ENCODE results near the gene CREB3L2.
A peak's percentile ranks its signal among the peaks of the same experiment; 100 is the strongest.
"Not testable (repeated sequence)": the region's sequence is repeated elsewhere in the genome, so short reads cannot be mapped to it uniquely, and the experiment has no call there.

CREB3L2 gene

DNA sequence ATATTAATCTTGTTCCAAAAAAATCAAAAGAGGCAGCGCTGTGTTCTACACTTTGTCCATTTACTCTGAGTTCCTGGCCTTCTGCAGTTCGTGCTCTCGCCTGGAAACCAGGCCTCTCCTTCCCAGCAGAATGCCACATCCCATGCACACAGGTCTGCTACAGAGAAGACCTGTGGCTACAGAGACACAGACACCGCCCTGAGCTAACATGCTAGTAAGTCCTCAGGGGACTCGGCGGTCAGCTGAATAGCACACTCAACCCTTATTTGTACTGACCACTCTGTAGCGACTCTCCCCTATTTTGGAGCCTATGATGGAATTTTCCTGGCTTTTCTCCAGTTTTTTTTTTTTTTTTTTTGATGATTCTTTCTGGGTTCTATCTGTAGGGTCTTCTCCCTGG lies 12.8 kb downstream of the CREB3L2 start:
- DNase-seq (ENCODE audit: low spot score) (no peak), FAIRE-seq (no peak)

DNA sequence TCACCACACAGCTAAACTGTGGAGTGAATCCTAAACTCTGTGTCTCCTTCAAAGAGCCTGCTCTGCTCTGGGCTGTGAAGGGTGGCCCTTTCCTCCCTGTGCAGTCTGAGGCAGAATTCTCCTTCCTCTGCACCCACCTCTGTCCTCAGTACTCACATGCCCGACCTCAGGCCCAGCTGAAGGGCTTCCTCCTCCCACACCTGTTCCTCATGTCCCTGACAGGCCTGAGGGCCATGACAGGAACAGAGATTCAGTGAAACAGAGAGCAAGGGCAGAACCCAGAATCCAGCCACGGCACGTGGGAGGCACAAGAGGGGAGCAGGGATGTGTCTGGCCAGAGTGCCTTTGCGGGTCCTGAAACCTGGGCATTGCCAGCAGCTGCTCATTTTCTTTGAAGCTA lies 13.9 kb downstream of the CREB3L2 start:
- FAIRE-seq (no peak), DNase-seq (ENCODE audit: low spot score) (no peak)

DNA sequence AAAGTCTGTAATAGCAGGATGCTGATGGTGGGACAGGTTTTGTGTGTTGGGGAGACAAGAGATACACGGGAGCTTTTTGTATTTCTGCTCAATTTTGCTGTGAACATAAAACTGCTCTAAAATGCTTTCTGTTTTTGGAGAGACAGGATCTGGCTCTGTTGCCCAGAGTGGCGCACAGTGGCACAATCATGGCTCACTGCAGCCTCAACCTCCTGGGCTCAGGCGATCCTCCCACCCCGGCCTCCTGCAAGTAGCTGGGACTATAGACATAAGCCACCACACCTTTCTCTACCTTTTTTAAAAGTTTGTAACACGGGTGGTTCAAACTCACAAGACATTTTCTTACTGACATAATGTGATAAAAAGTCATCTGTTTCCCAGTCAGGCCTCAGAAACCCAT lies 14.3 kb downstream of the CREB3L2 start:
- DNase-seq (ENCODE audit: low spot score): no peak
- FAIRE-seq: no peak

GRCh38 chr7:137987018-137987349 lies 14.9 kb downstream of the CREB3L2 start:
- FAIRE-seq: no peak
- no peak for DNase-seq (ENCODE audit: low spot score)

- FAIRE-seq (no peak), DNase-seq (ENCODE audit: low spot score) (no peak)
Measured at GRCh38 chr7:137986252-137987017, 15.5 kb downstream of the CREB3L2 start.

- FAIRE-seq (no peak), DNase-seq (ENCODE audit: low spot score) (no peak)
Measured at GRCh38 chr7:137985897-137986251, 16.0 kb downstream of the CREB3L2 start.

GRCh38 chr7:137985253-137985896 lies 16.5 kb downstream of the CREB3L2 start:
- no peak for FAIRE-seq
- no peak for DNase-seq (ENCODE audit: low spot score)

DNA sequence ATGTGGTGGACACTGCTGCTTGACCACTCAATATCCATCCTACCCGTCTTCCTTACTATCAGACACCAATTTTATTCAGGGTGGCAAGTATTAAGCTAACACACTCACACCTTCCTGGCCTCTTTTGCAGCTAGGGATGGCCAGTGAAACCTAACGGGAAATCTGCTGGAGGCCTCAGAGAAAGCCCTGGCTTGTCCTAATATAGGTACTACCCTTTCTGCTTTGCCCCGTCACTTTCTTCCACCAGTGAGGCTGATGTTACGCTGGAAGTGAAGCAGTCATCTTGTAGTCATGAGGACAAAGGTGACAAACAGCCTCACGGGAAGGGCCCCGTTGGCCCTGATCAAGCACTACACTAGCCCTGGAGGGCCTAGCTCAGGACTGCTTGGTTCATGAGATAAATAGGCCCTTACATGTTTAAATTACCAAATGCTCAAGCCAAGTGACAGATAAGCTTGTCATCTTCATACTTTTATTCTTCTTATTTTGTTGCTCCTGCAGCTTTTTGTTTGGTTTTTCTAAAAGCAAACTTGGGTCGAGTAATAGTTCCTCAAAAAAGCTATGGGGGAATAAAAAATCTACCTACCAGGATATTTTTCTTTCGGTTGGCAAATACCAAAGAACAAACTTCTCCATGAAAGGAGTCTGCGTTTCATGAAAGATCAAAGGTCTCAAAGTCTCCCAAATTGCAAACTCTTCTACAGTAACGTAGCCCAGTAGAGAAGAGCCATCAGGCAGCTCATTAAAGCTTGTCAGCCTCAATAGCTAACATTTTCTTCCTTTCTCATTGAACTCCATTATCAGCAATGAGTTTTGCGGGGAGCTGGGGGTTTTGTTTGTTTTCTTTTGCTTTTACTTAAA lies 17.5 kb downstream of the CREB3L2 start:
- DNase-seq (ENCODE audit: low spot score): no peak
- no peak for FAIRE-seq

DNA sequence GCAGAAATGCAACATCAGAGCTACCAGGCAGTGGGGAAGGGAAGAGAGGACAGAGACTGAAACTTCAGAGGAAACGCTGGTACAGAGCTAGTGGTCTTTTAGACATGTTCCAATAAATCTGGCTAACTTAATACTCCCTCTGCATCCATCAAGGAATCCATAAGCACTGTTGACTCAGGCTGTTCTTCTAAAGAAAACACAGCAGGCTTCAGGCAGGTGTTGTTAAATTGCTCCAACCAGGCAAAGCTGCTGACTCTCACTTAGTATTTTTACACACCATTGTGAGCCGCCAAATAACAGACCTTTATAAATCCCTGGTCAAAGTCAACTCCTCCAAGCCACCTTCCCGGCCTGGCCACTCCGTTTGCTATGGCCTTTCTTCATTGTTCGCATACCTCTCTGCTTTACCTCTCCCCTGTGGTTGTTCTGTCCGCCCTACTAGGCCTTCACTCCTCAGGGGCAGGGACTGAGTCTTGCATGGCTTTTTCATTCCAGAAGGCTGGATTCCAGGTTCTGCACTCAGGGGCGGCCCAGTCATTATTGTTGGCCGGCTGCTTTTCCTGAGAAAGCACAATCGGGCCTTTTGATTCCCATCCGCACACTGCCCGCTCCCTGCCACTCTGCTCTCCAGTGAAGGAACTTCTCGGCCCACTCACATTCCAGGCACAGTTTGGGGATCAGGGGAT lies 18.4 kb downstream of the CREB3L2 start:
- no peak for DNase-seq (ENCODE audit: low spot score)

GRCh38 chr7:137982394-137982793 lies 19.5 kb downstream of the CREB3L2 start:
- FAIRE-seq: not testable (repeated sequence)

More for the DNA sequence above, 18.4 kb downstream of the CREB3L2 start:
- FAIRE-seq: no peak

GRCh38 chr7:137981668-137982067 lies 20.2 kb downstream of the CREB3L2 start:
- DNase-seq (ENCODE audit: low spot score) (no peak), FAIRE-seq (no peak)

More at GRCh38 chr7:137982394-137982793, 19.5 kb downstream of the CREB3L2 start:
- not testable (repeated sequence) for DNase-seq (ENCODE audit: low spot score)

DNA sequence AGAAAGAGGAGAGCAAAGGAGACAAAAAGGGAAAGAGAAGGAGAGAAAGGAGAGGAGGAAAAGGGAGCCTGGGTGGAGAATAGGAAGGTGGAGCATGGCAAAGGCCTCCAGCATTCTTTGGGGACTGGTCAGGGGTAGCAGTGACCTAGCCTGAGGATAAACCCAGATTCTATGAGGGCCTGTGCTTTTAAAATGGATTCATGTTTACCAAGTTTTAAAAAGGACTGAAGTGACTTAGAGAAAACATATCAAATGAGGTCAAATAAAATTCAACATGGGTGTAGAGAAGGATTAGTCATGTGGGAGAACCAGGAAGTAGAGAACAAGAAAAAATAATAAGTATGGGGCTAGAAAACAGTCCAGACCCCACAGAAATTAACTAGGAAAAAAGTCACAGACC lies 20.7 kb downstream of the CREB3L2 start:
- FAIRE-seq (no peak), DNase-seq (ENCODE audit: low spot score) (no peak)

GRCh38 chr7:137980308-137980707 lies 21.6 kb downstream of the CREB3L2 start:
- DNase-seq (ENCODE audit: low spot score) (no peak), FAIRE-seq (no peak)

- FAIRE-seq (no peak), DNase-seq (ENCODE audit: low spot score) (peak; percentile 67)
Measured at GRCh38 chr7:137978464-137979237, 23.2 kb downstream of the CREB3L2 start.

DNA sequence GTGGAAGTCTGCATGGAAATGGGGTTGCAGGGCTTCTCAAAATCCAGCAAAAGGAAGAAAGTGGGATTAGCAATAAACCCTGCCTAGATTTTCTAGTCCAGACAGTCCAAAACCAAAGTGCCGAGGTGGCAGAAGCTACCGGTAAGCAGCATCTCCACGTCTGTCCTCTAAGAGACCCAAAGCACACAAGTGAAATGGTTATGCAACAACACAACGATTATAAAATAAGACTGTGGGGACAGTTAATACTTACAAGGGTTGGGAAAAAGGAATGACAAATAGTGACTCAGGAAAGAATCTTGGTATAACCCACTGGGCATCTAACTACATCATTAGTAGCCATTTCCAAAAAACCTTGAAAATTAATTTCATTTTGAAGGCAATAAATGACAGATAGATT lies 24.7 kb downstream of the CREB3L2 start:
- FAIRE-seq: no peak

GRCh38 chr7:137976696-137977095 lies 25.2 kb downstream of the CREB3L2 start:
- FAIRE-seq (no peak), DNase-seq (ENCODE audit: low spot score) (no peak)

More for the DNA sequence above, 24.7 kb downstream of the CREB3L2 start:
- DNase-seq (ENCODE audit: low spot score): no peak

DNA sequence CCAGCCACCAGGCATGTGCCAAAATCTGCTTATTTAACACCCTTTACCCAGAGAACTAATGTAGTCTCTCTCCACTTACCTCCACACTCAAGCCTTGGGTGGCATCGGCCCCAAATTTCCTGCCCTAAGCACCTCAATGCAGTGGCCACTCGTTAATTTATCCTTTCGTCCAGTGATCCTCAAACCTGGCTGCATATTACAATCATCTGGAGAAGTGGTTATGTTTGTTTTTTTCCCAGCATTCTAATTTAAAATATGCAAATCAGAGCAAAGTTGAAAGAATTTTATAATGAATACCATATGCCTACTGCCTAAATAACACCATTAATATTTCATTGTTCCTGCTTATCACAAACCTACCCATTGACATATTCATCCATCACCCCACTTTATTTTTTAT lies 25.7 kb downstream of the CREB3L2 start:
- no peak for DNase-seq (ENCODE audit: low spot score)
- no peak for FAIRE-seq

DNA sequence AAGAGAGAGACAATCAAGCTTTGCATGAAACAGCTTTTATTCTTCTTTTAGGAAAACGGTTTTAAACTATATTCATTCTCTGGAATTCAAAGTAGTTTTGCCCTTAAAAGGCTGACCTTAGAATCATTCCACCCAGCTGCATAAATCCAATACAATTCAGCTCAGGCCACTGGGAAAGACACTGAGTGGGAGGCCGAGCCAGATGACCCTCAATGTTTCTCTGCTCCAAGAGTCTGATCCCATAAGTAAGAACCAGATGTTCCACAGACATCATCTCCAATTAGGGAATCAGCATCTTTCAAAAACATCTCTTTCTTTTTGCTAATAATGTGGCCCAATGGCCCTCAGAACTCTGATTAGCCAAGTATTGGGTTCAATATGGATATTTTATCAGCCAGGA lies 26.1 kb downstream of the CREB3L2 start:
- DNase-seq (ENCODE audit: low spot score) (no peak), FAIRE-seq (no peak)

GRCh38 chr7:137975221-137975620 lies 26.7 kb downstream of the CREB3L2 start:
- FAIRE-seq (no peak), DNase-seq (ENCODE audit: low spot score) (no peak)

- DNase-seq (ENCODE audit: low spot score): no peak
- FAIRE-seq: no peak
Measured at GRCh38 chr7:137974766-137975165, 27.1 kb downstream of the CREB3L2 start.
